NCI-H1105 treated with DMSO at 0.1 percent for 48 hours (cell line): ENCODE measurements around the gene C3orf70.
"Not testable (repeated sequence)": the region's sequence is repeated elsewhere in the genome, so short reads cannot be mapped to it uniquely, and the experiment has no call there.

Experiments
- DNase-seq: peaks from one replicate; lab custom pipeline; 2025; lab: John Stamatoyannopoulos, UW

The C3orf70 gene

GRCh38 chr3:185151101-185151963 lies 1.5 kb downstream of the C3orf70 start:
- no peak for DNase-seq

GRCh38 chr3:185150561-185150960 lies 2.3 kb downstream of the C3orf70 start:
- no peak for DNase-seq

- DNase-seq = no peak
Observed at GRCh38 chr3:185149591-185149990, 3.3 kb downstream of the C3orf70 start.

- DNase-seq = no peak
Observed at GRCh38 chr3:185145511-185145910, 7.3 kb downstream of the C3orf70 start.

GRCh38 chr3:185144784-185145183 lies 8.1 kb downstream of the C3orf70 start:
- no peak for DNase-seq

GRCh38 chr3:185137821-185138220 lies 15.0 kb downstream of the C3orf70 start:
- DNase-seq = no peak

- DNase-seq = no peak
Observed at GRCh38 chr3:185134509-185134908, 18.4 kb downstream of the C3orf70 start.

GRCh38 chr3:185131602-185132256 lies 21.1 kb downstream of the C3orf70 start:
- DNase-seq = no peak

- no peak for DNase-seq
Observed at GRCh38 chr3:185129083-185129482, 23.8 kb downstream of the C3orf70 start.

GRCh38 chr3:185126201-185126600 lies 26.7 kb downstream of the C3orf70 start:
- no peak for DNase-seq

GRCh38 chr3:185120126-185120525 lies 32.7 kb downstream of the C3orf70 start:
- no peak for DNase-seq

- DNase-seq = no peak
Observed at GRCh38 chr3:185115371-185115770, 37.5 kb downstream of the C3orf70 start.

- DNase-seq = no peak
Observed at GRCh38 chr3:185114756-185115155, 38.1 kb downstream of the C3orf70 start.

- no peak for DNase-seq
Observed at GRCh38 chr3:185112186-185112585, 40.7 kb downstream of the C3orf70 start.

- not testable (repeated sequence) for DNase-seq
Observed at GRCh38 chr3:185109012-185109411, 43.8 kb downstream of the C3orf70 start.

GRCh38 chr3:185106256-185106890 lies 46.5 kb downstream of the C3orf70 start:
- not testable (repeated sequence) for DNase-seq

- no peak for DNase-seq
Observed at GRCh38 chr3:185103359-185104127, 49.3 kb downstream of the C3orf70 start.

- no peak for DNase-seq
Observed at GRCh38 chr3:185094697-185095096, 58.2 kb downstream of the C3orf70 start.

- DNase-seq = no peak
Observed at GRCh38 chr3:185093116-185093515, 59.7 kb downstream of the C3orf70 start.

- no peak for DNase-seq
Observed at GRCh38 chr3:185090811-185091210, 62.0 kb downstream of the C3orf70 start.

GRCh38 chr3:185089751-185090150 lies 63.1 kb downstream of the C3orf70 start:
- DNase-seq = no peak

GRCh38 chr3:185089343-185089742 lies 63.5 kb downstream of the C3orf70 start:
- DNase-seq = no peak
